K562 (cell line): ENCODE measurements around the gene OR8B2. TPM values are rescaled to one million over a fixed set of nuclear protein-coding genes. Genes with fewer than 3 reads are reported as not detected.

Experiments used
- ATAC-seq: fragments of 200-7000 bp; cut with Tn5 transposase; 3 replicates; pipeline ENCODE4 v1.9.1; 2020; ENCODE audit warnings: moderate library complexity
- BruUV-seq: library from RNA; stranded (reverse); fragments of 400-500 nt; replicated peaks from 2 replicates; lab custom pipeline; 2021; lab: Mats Ljungman, UMichigan
- CTCF ChIA-PET: fragments of 300-600 bp; formaldehyde crosslinking; extraction: SDS; loops from one replicate; lab custom pipeline; 2021; ENCODE audit warnings: low intra/inter-chr PET ratio; lab: Yijun Ruan, JAX
- POLR2A ChIA-PET: fragments of 300-600, 350-650 bp; sonication (Branson Sonifier 250); formaldehyde crosslinking; extraction: SDS; loops from one replicate; lab custom pipeline; 2021; ENCODE audit warnings: antibody characterized with exemption, inconsistent platforms; lab: Yijun Ruan, JAX
- DNase-seq, 4 experiments: peaks; one replicate each; pipeline versions ENCODE4 v3.0.0 to v3.0.0-alpha.2; 2011 to 2018; ENCODE audit warnings: low spot score in 3 of 4, mixed read lengths in 3 of 4; ENCODE audit errors: extremely low read depth in 1 of 4
- FAIRE-seq: peaks from 2 replicates; lab custom pipeline; 2011; peaks lifted over from hg19 to GRCh38; lab: Jason Lieb, UNC
- H2AFZ ChIP-seq: 2 replicates; pipeline ENCODE4 v1.6.0; 2011; ENCODE audit warnings: low read depth, low read length, control low read depth, inconsistent platforms
- H3K27ac ChIP-seq: fragments of 200-600 bp; 3 replicates; pipeline ENCODE4 v1.8.0; 2011; ENCODE audit warnings: low read depth, mild to moderate bottlenecking, control low read depth, inconsistent platforms, low read length, moderate library complexity, mixed read lengths; ENCODE audit errors: extremely low read depth
- H3K27me3 ChIP-seq, 2 experiments: fragments of 300-600 bp in 1 of 2; 2 replicates in 1 of 2; 3 replicates in 1 of 2; pipeline versions ENCODE4 v1.6.0 to v1.8.0; 2011; ENCODE audit warnings: inconsistent platforms in 2 of 2, low read length in 2 of 2, mild to moderate bottlenecking in 1 of 2, mixed read lengths in 1 of 2, moderate library complexity in 1 of 2; ENCODE audit not compliant: control insufficient read depth in 2 of 2, insufficient read depth in 2 of 2
- H3K36me3 ChIP-seq: fragments of 300-600 bp; 3 replicates; pipeline ENCODE4 v1.8.0; 2011; ENCODE audit warnings: mild to moderate bottlenecking, low read length, inconsistent platforms; ENCODE audit not compliant: control insufficient read depth, insufficient read depth
- H3K4me1 ChIP-seq, 2 experiments: fragments of 200-600 bp in 1 of 2; replicated peaks in 1 of 2; 2 replicates in 1 of 2; 3 replicates in 1 of 2; pipeline versions ENCODE4 v1.5.1 to v1.8.0; 2011; ENCODE audit warnings: inconsistent platforms in 2 of 2, low read length in 2 of 2, mild to moderate bottlenecking in 1 of 2, mixed read lengths in 1 of 2, moderate library complexity in 1 of 2; ENCODE audit not compliant: control insufficient read depth in 2 of 2, insufficient read depth in 2 of 2
- H3K4me2 ChIP-seq: 2 replicates; pipeline ENCODE4 v1.6.1; 2011; ENCODE audit warnings: low read length, control low read depth, inconsistent platforms, mixed read lengths; ENCODE audit not compliant: insufficient read depth
- H3K4me3 ChIP-seq: fragments of 200-600 bp; sonication (generic), shearing (Covaris generic); 2 replicates; pipeline ENCODE4 v1.5.1; 2016; ENCODE audit warnings: control low read depth, inconsistent platforms
- H3K79me2 ChIP-seq: fragments of 200-600 bp; 3 replicates; pipeline ENCODE4 v1.8.0; 2011; ENCODE audit warnings: low read length, inconsistent platforms; ENCODE audit not compliant: control insufficient read depth, insufficient read depth
- H3K9ac ChIP-seq, 2 experiments: 2 replicates each; pipeline versions ENCODE4 v1.6.0 to v1.6.1; 2011; ENCODE audit warnings: low read depth in 2 of 2, low read length in 2 of 2, control low read depth in 1 of 2, inconsistent platforms in 1 of 2, mild to moderate bottlenecking in 1 of 2, mixed read lengths in 1 of 2; ENCODE audit not compliant: insufficient read depth in 1 of 2
- H3K9me1 ChIP-seq: one replicate; pipeline ENCODE4 v1.6.0; 2011; ENCODE audit warnings: inconsistent platforms, mild to moderate bottlenecking, low read length, moderate library complexity; ENCODE audit not compliant: control insufficient read depth, insufficient read depth
- H3K9me3 ChIP-seq: replicated peaks from 2 replicates; pipeline ENCODE4 v1.5.1; 2011; ENCODE audit warnings: low read depth, low read length, inconsistent platforms; ENCODE audit not compliant: control insufficient read depth, insufficient read depth
- H4K20me1 ChIP-seq: replicated peaks from 2 replicates; pipeline ENCODE4 v1.6.1; 2011; ENCODE audit warnings: low read length, inconsistent platforms, mixed read lengths; ENCODE audit not compliant: control insufficient read depth, insufficient read depth
- C11orf30 ChIP-seq: fragments of 450-650 bp; IDR thresholded peaks from 2 replicates; pipeline ENCODE4 v1.6.1; 2016; ENCODE audit warnings: low read depth, mild to moderate bottlenecking
- E2F3 ChIP-seq: fragments of 250-450 bp; sonication (Bioruptor Pico); IDR thresholded peaks from 2 replicates; pipeline ENCODE4 v1.4.0; 2020; ENCODE audit warnings: mild to moderate bottlenecking
- JUN ChIP-seq, 2 experiments: sonication (generic) in 1 of 2; formaldehyde crosslinking in 1 of 2; IDR thresholded peaks; 2 replicates each; pipeline versions ENCODE4 v1.6.1 to v1.8.0; 2012 to 2022; ENCODE audit warnings: borderline replicate concordance in 2 of 2, mild to moderate bottlenecking in 2 of 2, improper control_type of control experiment in 1 of 2, low read depth in 1 of 2, low read length in 1 of 2, missing genetic modification reagents in 1 of 2
- MAFF ChIP-seq: IDR thresholded peaks from 2 replicates; pipeline ENCODE4 v1.6.1; 2012; ENCODE audit warnings: low read length, improper control_type of control experiment
- MAFK ChIP-seq: IDR thresholded peaks from 2 replicates; pipeline ENCODE4 v1.6.1; 2011; ENCODE audit warnings: low read length, improper control_type of control experiment
- MYBL2 ChIP-seq, 2 experiments: fragments of 450-650 bp in 1 of 2; sonication (generic) in 1 of 2; formaldehyde crosslinking in 1 of 2; IDR thresholded peaks; 2 replicates each; pipeline versions ENCODE4 v1.6.1 to v1.8.1; 2017 to 2022; ENCODE audit warnings: borderline replicate concordance in 1 of 2, inconsistent platforms in 1 of 2, low read depth in 1 of 2, mild to moderate bottlenecking in 1 of 2, missing genetic modification reagents in 1 of 2, moderate library complexity in 1 of 2
- NFE2 ChIP-seq: IDR thresholded peaks from 2 replicates; pipeline ENCODE4 v1.6.1; 2014; ENCODE audit warnings: antibody characterized with exemption, low read depth
- RCOR1 ChIP-seq, 2 experiments: IDR thresholded peaks; 2 replicates each; pipeline ENCODE4 v1.6.1; 2012; ENCODE audit warnings: low read depth in 2 of 2, low read length in 2 of 2, borderline replicate concordance in 1 of 2, improper control_type of control experiment in 1 of 2
- TAF1 ChIP-seq: IDR thresholded peaks from 2 replicates; pipeline ENCODE4 v1.6.1; 2011; ENCODE audit warnings: mild to moderate bottlenecking, low read length, moderate library complexity; ENCODE audit not compliant: insufficient read depth, control insufficient read depth, severe bottlenecking; ENCODE audit errors: extremely low read depth
- WGBS: fragments of 100-300 bp; shearing (Covaris generic); methylation state at CpG from one replicate; pipeline ENCODE4 v1.1.6; 2016; ENCODE audit warnings: low coverage, mixed read lengths; ENCODE audit not compliant: insufficient coverage; ENCODE audit errors: missing lambda C conversion rate; 5-methylcytosine and 5-hydroxymethylcytosine counted together
- in situ Hi-C: fragments of 300-500 bp; cut with MboI; formaldehyde crosslinking; loops from 4 replicates; pipeline ENCODE4 v1.15.0; 2018; ENCODE audit warnings: inconsistent platforms, mixed read lengths
- intact Hi-C: fragments of 100-400 bp; cut with micrococcal nuclease; formaldehyde crosslinking; loops from 2 replicates; pipeline ENCODE4 v1.14.2; 2022
- polyA plus RNA-seq, 8 experiments: library from polyadenylated mRNA; depleted of rRNA in 4 of 8; stranded (reverse) in 5 of 8; unstranded in 3 of 8; fragments of >200 nt; fragmentation: Nextera tagmentation in 2 of 8; fragmentation: Illumina TruSeq in 1 of 8; extraction: Ambion mirVana in 2 of 8; extraction: Trizol in 1 of 8; gene quantifications; 2 replicates each; pipeline versions ENCODE4 v1.2.1 to v1.2.3, GENCODE V29; 2011 to 2014; ENCODE audit warnings: inconsistent platforms in 1 of 8, missing spikeins in 1 of 8
- total RNA-seq, 7 experiments: library from RNA; depleted of rRNA in 6 of 7; stranded (reverse); fragments of >200 nt in 6 of 7; fragmentation: Illumina TruSeq in 2 of 7; extraction: Trizol in 2 of 7; gene quantifications; 2 replicates each; pipeline versions ENCODE4 v1.2.1 to v1.2.3, GENCODE V29; 2011 to 2021; ENCODE audit warnings: low replicate concordance in 1 of 7
- TF ChIP-seq, protein P1 (sequence below), 2 experiments: fragments of 200-800 bp in 1 of 2; sonication (Bioruptor generic) in 1 of 2; sonication (generic) in 1 of 2; formaldehyde crosslinking in 1 of 2; IDR thresholded peaks in 1 of 2; conservative IDR thresholded peaks in 1 of 2; 2 replicates each; pipeline versions ENCODE4 v1.5.0 to v1.6.1; 2016 to 2020; ENCODE audit warnings: missing compliant biosample characterization in 1 of 2, missing genetic modification characterization in 1 of 2, missing genetic modification reagents in 1 of 2
- TF ChIP-seq, protein P2 (sequence below): fragments of 450-650 bp; IDR thresholded peaks from 2 replicates; pipeline ENCODE4 v1.6.1; 2016; ENCODE audit warnings: mild to moderate bottlenecking
- TF ChIP-seq, protein P3 (sequence below): sonication (generic); formaldehyde crosslinking; IDR thresholded peaks from 2 replicates; pipeline ENCODE4 v1.8.0; 2022; ENCODE audit warnings: missing genetic modification reagents, mild to moderate bottlenecking, moderate library complexity, borderline replicate concordance
- TF ChIP-seq, protein P4 (sequence below): IDR thresholded peaks from 2 replicates; pipeline ENCODE4 v1.6.1; 2011; ENCODE audit not compliant: insufficient read length; ENCODE audit errors: extremely low read depth

The OR8B2 gene
- total and polyA plus RNA-seq, 9 of the 15 experiments (the other 6 are each of a cell fraction or from before 2014, with no cell fraction given) = 0.56 TPM; not detected in 8

DNA sequence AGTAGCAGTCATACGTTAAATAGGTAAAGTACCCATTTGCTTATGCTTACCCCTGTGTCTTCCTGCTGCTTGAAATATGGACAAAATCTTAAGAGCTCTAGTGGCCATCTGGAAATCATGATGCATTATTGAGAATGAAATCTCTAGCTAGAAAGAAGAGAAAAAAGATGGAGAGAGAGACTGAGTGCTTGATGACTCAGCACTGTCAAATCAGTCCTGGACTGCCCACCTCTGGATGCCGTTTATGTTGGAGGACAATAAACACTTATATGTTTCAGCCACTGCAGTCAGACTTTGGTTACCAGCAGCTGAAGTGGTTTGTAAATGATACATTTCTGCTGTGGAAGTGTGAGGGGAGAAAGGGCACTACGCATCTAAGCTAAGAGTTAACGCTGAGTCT is 36.7 kb upstream of the OR8B2 start (continued):
- TF ChIP-seq C11orf30 = peak; percentile 69
- TF ChIP-seq, protein P1, sequence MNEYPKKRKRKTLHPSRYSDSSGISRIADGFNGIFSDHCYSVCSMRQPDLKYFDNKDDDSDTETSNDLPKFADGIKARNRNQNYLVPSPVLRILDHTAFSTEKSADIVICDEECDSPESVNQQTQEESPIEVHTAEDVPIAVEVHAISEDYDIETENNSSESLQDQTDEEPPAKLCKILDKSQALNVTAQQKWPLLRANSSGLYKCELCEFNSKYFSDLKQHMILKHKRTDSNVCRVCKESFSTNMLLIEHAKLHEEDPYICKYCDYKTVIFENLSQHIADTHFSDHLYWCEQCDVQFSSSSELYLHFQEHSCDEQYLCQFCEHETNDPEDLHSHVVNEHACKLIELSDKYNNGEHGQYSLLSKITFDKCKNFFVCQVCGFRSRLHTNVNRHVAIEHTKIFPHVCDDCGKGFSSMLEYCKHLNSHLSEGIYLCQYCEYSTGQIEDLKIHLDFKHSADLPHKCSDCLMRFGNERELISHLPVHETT (CRISPR knock-in tag; conservative IDR thresholded peaks at IDR 0.05 in 1 of 2, IDR thresholded peaks at IDR 0.05 in 1 of 2) = no peak
- TF ChIP-seq E2F3 (CRISPR knock-in tag) = no peak
- TF ChIP-seq NFE2 = peak; percentile 64
- TF ChIP-seq TAF1 = no peak
- TF ChIP-seq MAFK = peak; percentile 50; the same call in 1 of the 2 replicates

DNA sequence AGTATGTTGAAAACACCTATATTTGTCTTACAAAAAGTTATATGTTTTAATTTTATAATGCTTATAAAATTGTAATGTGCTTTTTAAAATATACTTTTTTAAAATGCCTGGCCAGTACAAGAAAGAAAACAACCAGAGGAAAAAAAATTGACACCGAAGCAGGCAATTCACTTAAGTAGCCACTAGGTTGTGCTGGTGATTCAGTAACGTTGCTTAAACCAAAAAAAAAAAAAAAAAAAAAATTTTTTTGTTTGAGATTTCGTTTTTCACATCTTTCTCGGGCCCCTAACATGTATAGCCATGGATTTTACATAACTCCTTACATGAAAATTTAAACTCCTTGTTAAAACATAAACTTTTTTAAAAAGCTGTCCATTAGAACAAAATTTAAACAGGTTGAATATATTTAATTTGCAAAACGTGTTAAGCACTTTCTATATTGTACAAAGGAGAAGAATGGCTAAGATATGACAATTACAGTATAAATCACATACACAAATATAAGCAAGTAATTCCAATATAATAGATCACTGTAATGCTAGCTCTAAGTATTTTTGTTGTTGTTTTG is 31.1 kb upstream of the OR8B2 start:
- H3K4me1 ChIP-seq = no peaks in the 10 kb centered on the region
- no peak overlapping the region for H2AFZ ChIP-seq
- in situ Hi-C loops = loop anchor here (5.0 to 25.0 kb wide), 3 partner anchors 172 to 422 kb away; partner anchors contain the start of gene ESAM
- no peak overlapping the region for H3K4me3 ChIP-seq
- no peak overlapping the region for H3K27ac ChIP-seq
- ATAC-seq (no peak), DNase-seq (peak; percentile 29 to 49 (median 41)), FAIRE-seq (no peak)
- intact Hi-C loops = loop anchor here (1.0 to 10.0 kb wide), 4 partner anchors 171 to 421 kb away; partner anchors contain the start of gene ESAM
- no peaks in the 10 kb centered on the region for H3K79me2 ChIP-seq
- no peaks in the 10 kb centered on the region for H3K36me3 ChIP-seq
- 18% methylated on average over 4 of the region's 5 CpGs for WGBS
- H3K9ac ChIP-seq = no peak overlapping the region
- CTCF ChIA-PET = interaction anchor here (0.6 to 2.3 kb wide), 13 partner anchors 35 to 450 kb away, joined by 3 to 18 read pairs (median 4); partner anchors contain the start of gene ROBO3
- H3K27me3 ChIP-seq = no peaks in the 10 kb centered on the region
- no peaks in the 10 kb centered on the region for H3K9me3 ChIP-seq
- H4K20me1 ChIP-seq = no peaks in the 10 kb centered on the region
- no TSS peak for BruUV-seq
- POLR2A ChIA-PET = no interaction called here
- H3K4me2 ChIP-seq = no peak overlapping the region
- H3K9me1 ChIP-seq = no peaks in the 10 kb centered on the region
- TF ChIP-seq MAFF (no peak), MYBL2 (IDR thresholded peaks at IDR 0.05; ENCODE audit: low read depth) (no peak), MYBL2 (CRISPR knock-in tag; IDR thresholded peaks at IDR 0.05; ENCODE audit: borderline replicate concordance) (no peak), JUN (IDR thresholded peaks at IDR 0.05; ENCODE audit: borderline replicate concordance, low read depth, low read length) (no peak), JUN (CRISPR knock-in tag; IDR thresholded peaks at IDR 0.05; ENCODE audit: borderline replicate concordance) (no peak), RCOR1 (IDR thresholded peaks at IDR 0.05; ENCODE audit: borderline replicate concordance in 1 of 2, low read depth in 2 of 2, low read length in 2 of 2) (no peak)
- TF ChIP-seq, protein P2, sequence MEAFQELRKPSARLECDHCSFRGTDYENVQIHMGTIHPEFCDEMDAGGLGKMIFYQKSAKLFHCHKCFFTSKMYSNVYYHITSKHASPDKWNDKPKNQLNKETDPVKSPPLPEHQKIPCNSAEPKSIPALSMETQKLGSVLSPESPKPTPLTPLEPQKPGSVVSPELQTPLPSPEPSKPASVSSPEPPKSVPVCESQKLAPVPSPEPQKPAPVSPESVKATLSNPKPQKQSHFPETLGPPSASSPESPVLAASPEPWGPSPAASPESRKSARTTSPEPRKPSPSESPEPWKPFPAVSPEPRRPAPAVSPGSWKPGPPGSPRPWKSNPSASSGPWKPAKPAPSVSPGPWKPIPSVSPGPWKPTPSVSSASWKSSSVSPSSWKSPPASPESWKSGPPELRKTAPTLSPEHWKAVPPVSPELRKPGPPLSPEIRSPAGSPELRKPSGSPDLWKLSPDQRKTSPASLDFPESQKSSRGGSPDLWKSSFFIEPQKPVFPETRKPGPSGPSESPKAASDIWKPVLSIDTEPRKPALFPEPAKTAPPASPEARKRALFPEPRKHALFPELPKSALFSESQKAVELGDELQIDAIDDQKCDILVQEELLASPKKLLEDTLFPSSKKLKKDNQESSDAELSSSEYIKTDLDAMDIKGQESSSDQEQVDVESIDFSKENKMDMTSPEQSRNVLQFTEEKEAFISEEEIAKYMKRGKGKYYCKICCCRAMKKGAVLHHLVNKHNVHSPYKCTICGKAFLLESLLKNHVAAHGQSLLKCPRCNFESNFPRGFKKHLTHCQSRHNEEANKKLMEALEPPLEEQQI = no peak
- TF ChIP-seq, protein P3, sequence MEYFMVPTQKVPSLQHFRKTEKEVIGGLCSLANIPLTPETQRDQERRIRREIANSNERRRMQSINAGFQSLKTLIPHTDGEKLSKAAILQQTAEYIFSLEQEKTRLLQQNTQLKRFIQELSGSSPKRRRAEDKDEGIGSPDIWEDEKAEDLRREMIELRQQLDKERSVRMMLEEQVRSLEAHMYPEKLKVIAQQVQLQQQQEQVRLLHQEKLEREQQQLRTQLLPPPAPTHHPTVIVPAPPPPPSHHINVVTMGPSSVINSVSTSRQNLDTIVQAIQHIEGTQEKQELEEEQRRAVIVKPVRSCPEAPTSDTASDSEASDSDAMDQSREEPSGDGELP (CRISPR knock-in tag) = no peak
- TF ChIP-seq, protein P4, sequence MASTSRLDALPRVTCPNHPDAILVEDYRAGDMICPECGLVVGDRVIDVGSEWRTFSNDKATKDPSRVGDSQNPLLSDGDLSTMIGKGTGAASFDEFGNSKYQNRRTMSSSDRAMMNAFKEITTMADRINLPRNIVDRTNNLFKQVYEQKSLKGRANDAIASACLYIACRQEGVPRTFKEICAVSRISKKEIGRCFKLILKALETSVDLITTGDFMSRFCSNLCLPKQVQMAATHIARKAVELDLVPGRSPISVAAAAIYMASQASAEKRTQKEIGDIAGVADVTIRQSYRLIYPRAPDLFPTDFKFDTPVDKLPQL = no peak
